BLaER1 treated with 17β-estradiol and CSF1 and Interleukin-3, amounts not matched to agents 10 nM and 100 nM (cell line): ENCODE measurements around the gene STARD13.

ENCODE experiments used
- H3K27ac ChIP-seq, 11 experiments: shearing (Covaris generic); formaldehyde crosslinking; 2 replicates each; pipeline ENCODE4 v1.8.1; 2022
- H3K27me3 ChIP-seq, 11 experiments: shearing (Covaris generic); formaldehyde crosslinking; 2 replicates each; pipeline ENCODE4 v1.8.1; 2022
- H3K36me3 ChIP-seq, 11 experiments: shearing (Covaris generic); formaldehyde crosslinking; 2 replicates each; pipeline ENCODE4 v1.8.1; 2022
- H3K4me1 ChIP-seq, 10 experiments: shearing (Covaris generic); formaldehyde crosslinking; 2 replicates each; pipeline ENCODE4 v1.8.1; 2022
- H3K4me2 ChIP-seq, 11 experiments: shearing (Covaris generic); formaldehyde crosslinking; 2 replicates each; pipeline ENCODE4 v1.8.1; 2022
- H3K4me3 ChIP-seq, 10 experiments: shearing (Covaris generic); formaldehyde crosslinking; 2 replicates each; pipeline ENCODE4 v1.8.1; 2022
- H3K9ac ChIP-seq, 11 experiments: shearing (Covaris generic); formaldehyde crosslinking; 2 replicates each; pipeline ENCODE4 v1.8.1; 2022
- H3K9me3 ChIP-seq, 11 experiments: shearing (Covaris generic); formaldehyde crosslinking; replicated peaks in 1 of 11; 2 replicates each; pipeline ENCODE4 v1.8.1; 2022
- H4K20me1 ChIP-seq, 11 experiments: shearing (Covaris generic); formaldehyde crosslinking; 2 replicates each; pipeline ENCODE4 v1.8.1; 2022
- Cebpa-rat ChIP-seq, 11 experiments: shearing (Covaris generic); IDR thresholded peaks; 2 replicates each; pipeline ENCODE4 v1.8.1; 2022

Gene STARD13

DNA sequence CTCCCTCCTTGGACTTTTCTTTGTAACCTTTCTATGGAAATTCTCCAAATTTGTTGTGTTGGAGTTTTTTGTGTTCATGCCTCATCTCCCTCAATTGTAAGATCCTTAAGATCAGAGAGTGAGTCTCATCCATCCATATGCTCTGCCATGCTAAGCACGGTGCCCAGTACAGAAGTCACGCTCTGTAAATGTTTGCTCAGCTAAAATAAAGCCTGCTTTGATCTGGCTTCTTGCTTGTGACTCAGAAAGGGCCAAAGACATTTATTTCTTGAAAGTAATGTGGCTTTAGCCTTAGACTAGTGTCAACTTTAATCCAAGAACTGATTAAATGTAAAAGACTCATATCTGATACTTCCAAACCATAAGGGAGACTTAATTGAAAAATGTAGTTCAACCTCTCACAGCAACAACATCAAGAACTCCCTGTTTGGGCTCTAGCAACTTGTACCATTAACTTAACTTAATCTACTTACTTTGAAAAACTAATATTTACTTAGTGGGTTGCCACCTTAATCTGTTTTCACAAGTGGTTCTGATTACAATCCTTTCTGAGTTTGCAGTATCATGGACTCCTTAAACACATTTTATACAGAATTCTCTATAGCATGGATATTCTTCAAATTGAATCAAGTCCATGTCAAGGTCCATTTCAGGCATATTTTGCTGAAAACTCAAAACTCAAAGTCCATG, 169.1 kb downstream of the STARD13 start:
- TF ChIP-seq Cebpa-rat (IDR thresholded peaks at IDR 0.05), result no peak
- H3K4me1 ChIP-seq, result peaks cover 0 to 60% (median 0%) of the 10 kb centered on the region in 10 experiments; a peak in 4 of 20 replicates

DNA sequence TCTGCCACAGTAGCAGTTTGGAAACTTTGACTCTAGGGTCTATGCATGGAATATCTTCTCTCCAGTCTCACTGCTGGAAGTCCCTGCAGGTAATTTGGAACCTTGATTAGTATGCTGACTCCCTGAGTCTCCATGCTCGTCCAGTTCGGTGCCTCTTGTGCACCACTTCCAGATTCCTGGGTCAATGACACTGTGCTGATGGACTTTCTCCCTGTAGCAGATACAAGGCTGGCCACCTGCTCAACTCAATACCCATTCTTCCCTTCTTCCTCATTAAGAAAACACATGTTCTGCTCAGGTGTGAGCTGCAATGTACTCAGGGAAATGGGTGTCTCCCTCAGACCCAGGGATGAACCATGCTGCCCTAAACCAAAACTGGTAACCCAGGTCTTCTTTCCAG, 170.3 kb downstream of the STARD13 start:
- H3K9me3 ChIP-seq, result no peaks in the 10 kb centered on the region
- peaks cover 6 to 60% (median 8%) of the 10 kb centered on the region in 10 experiments; a peak in 19 of 20 replicates for H3K4me1 ChIP-seq
- no peak overlapping the region for H3K4me3 ChIP-seq
- no peak for TF ChIP-seq Cebpa-rat (IDR thresholded peaks at IDR 0.05)
- no peaks in the 10 kb centered on the region for H4K20me1 ChIP-seq
- H3K27me3 ChIP-seq, result peaks cover 0 to 17% (median 0%) of the 10 kb centered on the region in 11 experiments; a peak in 3 of 22 replicates
- H3K9ac ChIP-seq, result no peak overlapping the region
- peaks cover 0 to 5% (median 0%) of the 10 kb centered on the region in 11 experiments; a peak in 2 of 22 replicates for H3K36me3 ChIP-seq
- no peak overlapping the region for H3K27ac ChIP-seq
- peak overlapping the region in 2 of 11 experiments; percentile 15 to 60; a peak in 3 of 22 replicates for H3K4me2 ChIP-seq

More for the DNA sequence above, 169.1 kb downstream of the STARD13 start:
- H3K27me3 ChIP-seq, result peaks cover 0 to 17% (median 0%) of the 10 kb centered on the region in 11 experiments; a peak in 3 of 22 replicates
- no peak overlapping the region for H3K27ac ChIP-seq
- H3K9me3 ChIP-seq, result no peaks in the 10 kb centered on the region
- peak overlapping the region in 1 of 11 experiments; percentile 60; a peak in 2 of 22 replicates for H3K4me2 ChIP-seq
- no peak overlapping the region for H3K4me3 ChIP-seq
- peaks cover 0 to 5% (median 0%) of the 10 kb centered on the region in 11 experiments; a peak in 2 of 22 replicates for H3K36me3 ChIP-seq
- H4K20me1 ChIP-seq, result no peaks in the 10 kb centered on the region
- H3K9ac ChIP-seq, result no peak overlapping the region

DNA sequence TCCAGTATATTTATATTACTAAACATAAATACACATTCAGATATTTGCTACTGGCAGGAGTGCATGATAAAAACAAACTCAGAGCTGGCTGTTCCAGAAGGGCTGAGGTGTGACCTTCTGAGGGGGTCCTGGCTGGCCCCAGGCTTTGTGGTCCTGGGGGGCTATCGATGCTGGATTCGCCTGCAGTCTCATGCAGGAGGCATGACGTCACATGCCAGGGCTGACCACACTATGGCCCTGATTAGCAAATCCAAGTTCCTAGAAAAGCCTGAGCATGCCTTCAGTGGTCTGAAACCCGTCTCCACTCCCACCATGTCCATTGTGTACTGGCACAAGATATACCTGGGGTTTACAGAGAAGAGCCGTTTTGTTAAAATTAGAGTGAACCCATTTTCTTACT, 171.4 kb downstream of the STARD13 start:
- peaks cover 0 to 17% (median 0%) of the 10 kb centered on the region in 11 experiments; a peak in 3 of 22 replicates for H3K27me3 ChIP-seq
- TF ChIP-seq Cebpa-rat (IDR thresholded peaks at IDR 0.05), result no peak
- H3K4me2 ChIP-seq, result no peak overlapping the region
- H3K9me3 ChIP-seq, result no peaks in the 10 kb centered on the region
- no peaks in the 10 kb centered on the region for H4K20me1 ChIP-seq
- H3K27ac ChIP-seq, result no peak overlapping the region
- H3K4me1 ChIP-seq, result peaks cover 7 to 60% (median 8%) of the 10 kb centered on the region in 10 experiments; a peak in 19 of 20 replicates
- H3K9ac ChIP-seq, result no peak overlapping the region
- peaks cover 0 to 5% (median 0%) of the 10 kb centered on the region in 11 experiments; a peak in 2 of 22 replicates for H3K36me3 ChIP-seq
- H3K4me3 ChIP-seq, result no peak overlapping the region

DNA sequence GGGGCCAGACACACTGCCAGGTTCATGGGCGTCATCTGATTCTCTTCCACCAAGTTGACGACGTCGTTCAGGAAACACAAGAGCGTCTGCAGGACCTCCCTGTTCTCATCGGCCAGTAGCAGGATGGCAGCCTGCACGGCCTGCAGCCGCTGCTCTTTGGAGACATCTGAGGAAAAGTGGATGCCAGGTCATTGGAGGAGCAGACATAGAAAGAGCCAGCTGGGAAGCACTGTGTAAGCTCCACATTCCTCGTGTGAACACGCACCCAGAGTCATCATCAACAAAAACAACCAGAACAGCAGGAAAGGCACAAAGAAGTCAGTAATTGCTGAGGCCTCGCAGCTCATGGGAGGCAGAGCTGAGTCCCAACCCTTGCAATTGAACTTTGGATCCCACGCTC, 172.8 kb downstream of the STARD13 start:
- Histone ChIP-seq H3K4me2 (no peak overlapping the region), H3K36me3 (peaks cover 0 to 5% (median 0%) of the 10 kb centered on the region in 11 experiments; a peak in 2 of 22 replicates), H3K4me1 (peaks cover 7 to 71% (median 8%) of the 10 kb centered on the region in 10 experiments; a peak in 19 of 20 replicates), H3K27ac (no peak overlapping the region), H3K27me3 (peaks cover 0 to 17% (median 0%) of the 10 kb centered on the region in 11 experiments; a peak in 3 of 22 replicates), H3K9me3 (no peaks in the 10 kb centered on the region), H3K4me3 (no peak overlapping the region), H4K20me1 (no peaks in the 10 kb centered on the region), H3K9ac (no peak overlapping the region)
- no peak for TF ChIP-seq Cebpa-rat (IDR thresholded peaks at IDR 0.05)

DNA sequence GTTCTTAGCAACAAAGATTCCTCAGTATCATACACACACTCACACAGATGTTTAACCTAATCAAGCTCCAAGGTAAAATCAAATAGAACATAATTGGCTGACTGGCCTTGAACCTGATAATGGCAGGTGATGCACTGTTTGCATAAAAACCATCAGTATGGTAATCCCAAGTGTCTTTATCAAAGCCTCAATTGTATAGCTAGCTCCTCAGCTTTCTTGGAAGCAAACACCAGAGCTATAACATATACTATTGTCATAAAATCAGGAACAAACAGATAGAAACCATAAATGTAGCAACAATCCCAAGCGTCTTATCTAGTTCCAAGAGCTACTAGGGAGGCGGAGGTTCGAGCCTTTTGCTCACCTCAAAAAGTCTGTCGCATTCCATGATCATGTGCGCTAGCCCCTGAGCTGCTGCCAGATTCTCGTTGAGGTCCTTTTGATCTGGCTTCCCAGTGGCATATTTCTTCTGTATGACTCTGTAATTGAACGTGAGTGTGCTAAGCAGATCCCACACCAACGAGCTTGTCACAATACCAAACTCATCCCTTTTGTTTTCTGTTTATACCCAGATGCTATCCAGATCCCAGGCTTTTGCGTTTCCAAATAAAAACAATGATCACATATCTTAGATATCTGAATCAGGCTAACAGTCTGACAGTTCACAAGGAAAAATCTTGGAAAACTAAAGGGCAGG, 174.0 kb downstream of the STARD13 start:
- H3K9ac ChIP-seq, result no peak overlapping the region
- no peak overlapping the region for H3K4me3 ChIP-seq
- peak overlapping the region in 3 of 11 experiments; percentile 55 to 80 (median 69); a peak in 3 of 22 replicates for H3K27ac ChIP-seq
- peaks cover 7 to 79% (median 8%) of the 10 kb centered on the region in 10 experiments; a peak in 19 of 20 replicates for H3K4me1 ChIP-seq
- H3K9me3 ChIP-seq, result no peaks in the 10 kb centered on the region
- TF ChIP-seq Cebpa-rat (IDR thresholded peaks at IDR 0.05), result no peak
- H4K20me1 ChIP-seq, result no peaks in the 10 kb centered on the region
- H3K4me2 ChIP-seq, result peak overlapping the region in 3 of 11 experiments; percentile 63 to 90 (median 85); a peak in 6 of 22 replicates
- peaks cover 0 to 17% (median 0%) of the 10 kb centered on the region in 11 experiments; a peak in 3 of 22 replicates for H3K27me3 ChIP-seq
- peaks cover 0 to 5% (median 0%) of the 10 kb centered on the region in 11 experiments; a peak in 2 of 22 replicates for H3K36me3 ChIP-seq

DNA sequence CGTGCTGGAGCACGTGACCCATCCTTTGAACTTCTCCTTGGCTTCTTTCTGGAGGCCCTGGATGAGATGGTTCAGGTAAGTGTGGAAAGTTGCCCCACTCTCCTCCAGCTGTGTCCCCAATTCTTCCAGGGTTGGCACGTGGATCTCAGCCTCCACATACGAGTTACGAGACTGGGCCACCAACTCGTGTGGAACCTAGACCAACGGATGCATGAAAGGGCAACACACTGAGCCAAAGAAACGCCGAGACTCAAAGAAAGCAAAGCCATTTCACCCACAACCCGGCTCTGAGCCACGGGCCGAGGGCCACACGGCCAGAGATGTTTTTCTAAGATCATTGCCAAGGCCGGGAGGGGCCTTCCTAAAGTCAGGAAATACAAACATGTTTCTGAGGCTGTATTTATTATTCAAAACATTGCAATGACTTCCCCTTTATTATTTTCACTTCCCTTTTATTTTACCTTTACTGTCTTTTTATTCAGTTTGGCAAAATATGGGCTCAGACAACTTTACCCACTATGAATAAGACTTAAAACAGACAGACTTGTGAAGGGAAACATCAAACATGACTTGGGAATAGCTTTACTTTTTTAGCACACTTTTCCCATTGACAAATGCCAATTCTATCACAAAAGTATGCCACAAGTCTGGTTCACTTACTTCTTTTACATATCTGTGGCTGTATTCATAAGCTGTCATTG, 174.7 kb downstream of the STARD13 start:
- peak overlapping the region in 4 of 11 experiments; percentile 28 to 80 (median 62); a peak in 6 of 22 replicates for H3K27ac ChIP-seq
- H3K9ac ChIP-seq, result peak overlapping the region in 2 of 11 experiments; percentile 35 to 47; a peak in 3 of 22 replicates
- H3K36me3 ChIP-seq, result peaks cover 0 to 5% (median 0%) of the 10 kb centered on the region in 11 experiments; a peak in 2 of 22 replicates
- TF ChIP-seq Cebpa-rat (IDR thresholded peaks at IDR 0.05), result no peak
- H3K9me3 ChIP-seq, result no peaks in the 10 kb centered on the region
- H4K20me1 ChIP-seq, result no peaks in the 10 kb centered on the region
- peak overlapping the region; percentile 22 to 90 (median 51); a peak in 21 of 22 replicates for H3K4me2 ChIP-seq
- peaks cover 0 to 17% (median 0%) of the 10 kb centered on the region in 11 experiments; a peak in 3 of 22 replicates for H3K27me3 ChIP-seq
- H3K4me3 ChIP-seq, result no peak overlapping the region
- peaks cover 7 to 79% (median 8%) of the 10 kb centered on the region in 10 experiments; a peak in 19 of 20 replicates for H3K4me1 ChIP-seq

DNA sequence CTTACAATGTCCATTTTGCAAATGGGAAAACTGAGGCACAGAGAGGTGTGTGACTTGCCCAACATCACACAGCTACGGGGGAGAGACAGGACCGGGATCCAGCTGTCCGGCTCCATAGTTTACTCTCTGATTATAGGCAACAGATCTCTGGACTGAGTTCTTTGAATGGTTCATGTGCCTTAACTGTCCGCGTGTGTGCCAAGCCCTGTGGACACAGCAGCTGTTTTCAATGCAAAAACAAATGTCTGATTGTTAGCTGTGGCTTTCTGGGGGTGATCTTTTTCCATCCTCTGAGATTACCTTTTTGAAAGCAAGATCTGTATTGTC, 175.2 kb downstream of the STARD13 start:
- no peaks in the 10 kb centered on the region for H3K9me3 ChIP-seq
- peaks cover 11 to 79% (median 13%) of the 10 kb centered on the region in 10 experiments; a peak in 19 of 20 replicates for H3K4me1 ChIP-seq
- peak overlapping the region in 4 of 11 experiments; percentile 28 to 80 (median 62); a peak in 6 of 22 replicates for H3K27ac ChIP-seq
- H3K27me3 ChIP-seq, result peaks cover 0 to 17% (median 0%) of the 10 kb centered on the region in 11 experiments; a peak in 3 of 22 replicates
- H3K9ac ChIP-seq, result peak overlapping the region in 2 of 11 experiments; percentile 35 to 47; a peak in 3 of 22 replicates
- TF ChIP-seq Cebpa-rat (IDR thresholded peaks at IDR 0.05), result no peak
- H4K20me1 ChIP-seq, result no peaks in the 10 kb centered on the region
- peak overlapping the region; percentile 22 to 90 (median 51); a peak in 21 of 22 replicates for H3K4me2 ChIP-seq
- no peak overlapping the region for H3K4me3 ChIP-seq
- H3K36me3 ChIP-seq, result peaks cover 0 to 5% (median 0%) of the 10 kb centered on the region in 11 experiments; a peak in 2 of 22 replicates

DNA sequence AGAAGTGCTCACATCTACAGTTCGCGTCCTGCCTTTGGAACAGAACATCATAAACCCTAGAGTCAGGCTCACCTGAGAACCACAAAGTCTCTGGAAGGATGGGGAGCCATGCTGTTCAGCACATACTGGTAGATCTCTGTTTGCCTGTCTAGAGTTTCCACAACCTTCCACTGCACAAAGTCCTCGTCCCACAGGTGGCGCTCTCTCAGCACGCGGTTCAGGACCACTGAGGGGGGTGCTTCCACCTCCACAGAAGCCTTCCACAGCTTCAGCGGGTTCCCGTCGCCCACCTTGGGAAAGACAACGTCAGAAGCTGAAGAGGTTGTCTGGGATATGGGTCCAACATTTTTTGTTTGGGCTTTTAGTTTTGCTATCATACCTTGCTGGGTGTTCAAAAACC, 175.8 kb downstream of the STARD13 start:
- H3K27ac ChIP-seq, result no peak overlapping the region; a peak in 1 of 22 replicates
- H3K4me1 ChIP-seq, result peaks cover 11 to 77% (median 16%) of the 10 kb centered on the region in 10 experiments; a peak in 19 of 20 replicates
- no peak overlapping the region for H3K4me3 ChIP-seq

More for the DNA sequence above, 175.8 kb downstream of the STARD13 start:
- H3K4me2 ChIP-seq, result peak overlapping the region in 2 of 11 experiments; percentile 85 to 90; a peak in 4 of 22 replicates
- H3K9me3 ChIP-seq, result no peaks in the 10 kb centered on the region
- peaks cover 0 to 17% (median 0%) of the 10 kb centered on the region in 11 experiments; a peak in 3 of 22 replicates for H3K27me3 ChIP-seq
- TF ChIP-seq Cebpa-rat (IDR thresholded peaks at IDR 0.05), result no peak
- H3K36me3 ChIP-seq, result peaks cover 0 to 5% (median 0%) of the 10 kb centered on the region in 11 experiments; a peak in 2 of 22 replicates
- H3K9ac ChIP-seq, result no peak overlapping the region
- no peaks in the 10 kb centered on the region for H4K20me1 ChIP-seq
